Activated CD4-positive, alpha-beta memory T cell treated with anti-CD3 and anti-CD28 coated beads, Interleukin-2, amount 10 ng/mL, durations not matched to agents 7 days and 5 days (primary cell): ENCODE measurements around the gene GNAL. TPM values are rescaled to one million over a fixed set of nuclear protein-coding genes. Genes with fewer than 3 reads are reported as not detected.

Experiments
- CTCF ChIA-PET: fragments of 350-600 bp; sonication (Branson Sonifier 250); formaldehyde crosslinking; loops from one replicate; lab custom pipeline; 2021; ENCODE audit warnings: antibody characterized with exemption, inconsistent platforms; lab: Charles Lee
- POLR2A ChIA-PET: fragments of 350-600 bp; sonication (Branson Sonifier 250); formaldehyde crosslinking; loops from one replicate; lab custom pipeline; 2021; ENCODE audit warnings: antibody characterized with exemption; lab: Charles Lee
- DNase-seq: peaks from one replicate; pipeline ENCODE4 v3.0.0-alpha.2; 2020
- H3K27ac Mint-ChIP-seq: one replicate; pipeline ENCODE4 v1.8.0; 2021; ENCODE audit warnings: mild to moderate bottlenecking, mixed read lengths
- H3K27me3 Mint-ChIP-seq: one replicate; pipeline ENCODE4 v1.8.0; 2021; ENCODE audit warnings: mixed read lengths
- H3K36me3 Mint-ChIP-seq: one replicate; pipeline ENCODE4 v1.8.0; 2021; ENCODE audit warnings: low read depth, mixed read lengths
- H3K4me1 Mint-ChIP-seq: one replicate; pipeline ENCODE4 v1.8.0; 2021; ENCODE audit warnings: mixed read lengths
- H3K4me3 Mint-ChIP-seq: one replicate; pipeline ENCODE4 v1.8.0; 2021; ENCODE audit warnings: mild to moderate bottlenecking, mixed read lengths
- H3K9me3 Mint-ChIP-seq: one replicate; pipeline ENCODE4 v1.8.0; 2021; ENCODE audit warnings: mixed read lengths
- total RNA-seq, 2 experiments: library from RNA; stranded (reverse); gene quantifications; one replicate each; pipeline ENCODE4 v1.2.3, GENCODE V29; 2021

The GNAL gene
- total RNA-seq, 2 experiments from 2014 or later: 0.25 to 0.33 TPM

GRCh38 chr18:11857177-11857887, 168.3 kb downstream of the GNAL start:
- Mint-ChIP-seq H3K27ac (no peak overlapping the region), H3K36me3 (no peaks in the 10 kb centered on the region), H3K9me3 (no peaks in the 10 kb centered on the region)

DNA sequence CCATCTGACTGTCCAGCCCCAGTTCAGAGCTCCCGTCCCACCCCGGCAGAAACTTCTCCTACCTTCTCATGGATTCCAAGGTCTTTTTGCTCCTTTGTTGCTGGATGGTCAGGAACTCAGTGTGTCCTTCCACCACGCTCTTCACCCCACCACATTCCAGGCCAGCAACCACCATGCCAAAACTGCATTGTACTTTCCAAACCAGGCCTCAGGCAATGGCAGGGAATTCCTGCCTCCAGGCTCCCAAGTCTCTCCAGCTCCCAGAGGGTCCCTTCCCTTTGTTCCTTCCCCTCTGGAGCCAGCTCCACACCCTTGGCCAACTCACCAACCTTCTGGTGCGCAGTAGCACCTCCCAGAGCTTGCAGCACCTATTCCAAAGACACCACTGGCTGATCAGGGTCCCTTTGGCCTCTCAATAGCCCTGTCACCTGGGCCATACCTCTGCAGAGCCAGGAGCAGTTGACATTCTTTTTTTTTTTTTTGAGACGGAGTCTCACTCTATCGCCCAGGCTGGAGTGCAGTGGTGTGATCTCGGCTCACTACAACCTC, 170.3 kb downstream of the GNAL start:
- Mint-ChIP-seq H3K27ac (no peak overlapping the region), H3K27me3 (peaks cover under 1% of the 10 kb centered on the region), H3K4me3 (no peak overlapping the region), H3K4me1 (peaks cover 10% of the 10 kb centered on the region), H3K36me3 (no peaks in the 10 kb centered on the region), H3K9me3 (no peaks in the 10 kb centered on the region)
- ChIA-PET POLR2A (no interaction called here), CTCF (no interaction called here)
- DNase-seq: no peak

More at GRCh38 chr18:11857177-11857887, 168.3 kb downstream of the GNAL start:
- POLR2A ChIA-PET: no interaction called here
- H3K4me3 Mint-ChIP-seq: no peak overlapping the region
- H3K4me1 Mint-ChIP-seq: peaks cover 21% of the 10 kb centered on the region
- CTCF ChIA-PET: no interaction called here
- no peaks in the 10 kb centered on the region for H3K27me3 Mint-ChIP-seq
- DNase-seq: no peak

DNA sequence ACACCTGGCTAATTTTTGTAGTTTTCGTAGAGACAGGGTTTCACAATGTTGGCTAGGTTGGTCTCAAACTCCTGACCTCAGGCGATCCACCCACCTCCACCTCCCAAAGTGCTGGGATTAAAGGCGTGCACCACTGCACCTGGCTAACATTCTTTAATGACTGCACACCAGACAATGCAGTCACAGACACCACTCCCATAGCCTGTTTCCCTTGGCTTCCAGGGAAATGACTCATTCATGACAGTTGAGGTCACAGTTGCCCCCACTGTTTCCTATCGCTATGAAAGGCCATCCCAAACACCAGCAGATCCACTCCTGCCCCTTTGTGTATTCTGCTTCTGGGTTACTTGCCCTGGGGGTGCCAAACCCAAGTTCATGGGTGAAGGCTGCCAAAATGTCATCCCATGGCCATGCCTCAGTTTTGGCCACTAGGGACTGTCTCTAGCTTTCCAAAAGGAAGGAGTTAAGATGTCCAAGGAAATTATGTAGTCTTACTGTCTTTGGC, 170.9 kb downstream of the GNAL start:
- CTCF ChIA-PET: no interaction called here
- Mint-ChIP-seq H3K9me3 (no peaks in the 10 kb centered on the region), H3K4me1 (peaks cover 8% of the 10 kb centered on the region), H3K4me3 (no peak overlapping the region), H3K27me3 (peaks cover 5% of the 10 kb centered on the region), H3K27ac (no peak overlapping the region), H3K36me3 (no peaks in the 10 kb centered on the region)
- POLR2A ChIA-PET: interaction anchor here (0.8 to 1.2 kb wide), 2 partner anchors 8 to 10 kb away, joined by 3 to 4 read pairs; no protein-coding TSS in a partner anchor
- DNase-seq: no peak

DNA sequence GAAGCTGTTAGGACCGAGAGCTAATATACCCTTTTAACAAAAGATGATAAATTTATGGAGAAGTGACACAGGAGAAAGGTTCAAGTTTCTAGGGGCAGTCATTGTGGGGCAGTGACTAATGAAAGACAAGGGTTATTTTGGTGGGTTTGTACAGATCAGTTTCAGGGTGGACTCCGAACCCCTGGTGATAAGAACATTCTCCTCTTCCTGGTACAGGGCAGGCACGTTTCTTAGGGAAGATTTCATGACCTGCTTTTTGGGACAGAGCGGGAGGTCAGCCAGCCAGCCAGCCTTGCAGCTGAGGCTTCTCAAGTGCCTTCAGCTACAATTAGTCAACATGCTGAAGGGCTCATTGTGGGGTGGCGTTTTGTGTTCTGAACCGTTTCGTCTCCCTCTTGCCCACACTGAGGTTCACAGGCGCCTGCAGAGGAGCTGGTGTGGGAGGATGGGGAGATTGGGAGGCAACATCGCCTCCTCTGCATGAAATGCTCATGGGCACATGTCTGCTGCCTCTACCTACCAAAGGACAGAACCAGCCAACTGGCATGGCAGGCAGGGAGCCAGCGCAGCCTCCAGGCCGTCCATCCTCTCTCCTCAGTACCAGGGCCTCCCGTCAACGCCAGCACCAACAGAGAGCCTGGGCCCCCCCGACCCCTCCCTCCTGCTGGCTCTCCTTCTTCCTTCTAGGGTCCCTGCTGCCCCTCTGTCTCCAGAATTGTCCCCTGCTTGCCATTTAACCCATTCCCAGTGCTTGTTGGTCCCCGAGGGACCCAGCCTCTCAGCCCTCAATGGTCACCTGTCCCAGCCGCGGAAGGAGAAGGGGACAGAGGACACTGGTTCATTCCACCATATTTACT, 171.8 kb downstream of the GNAL start:
- Mint-ChIP-seq H3K4me1 (peaks cover 8% of the 10 kb centered on the region), H3K9me3 (no peaks in the 10 kb centered on the region), H3K27me3 (peaks cover 8% of the 10 kb centered on the region), H3K36me3 (no peaks in the 10 kb centered on the region), H3K4me3 (no peak overlapping the region), H3K27ac (no peak overlapping the region)
- no peak for DNase-seq
- ChIA-PET POLR2A (interaction anchor here (0.8 to 1.2 kb wide), 2 partner anchors 9 to 10 kb away, joined by 3 to 4 read pairs; no protein-coding TSS in a partner anchor), CTCF (interaction anchor here (0.6 kb wide), 1 partner anchor 1203 kb away, joined by 3 read pairs; no protein-coding TSS in a partner anchor)

DNA sequence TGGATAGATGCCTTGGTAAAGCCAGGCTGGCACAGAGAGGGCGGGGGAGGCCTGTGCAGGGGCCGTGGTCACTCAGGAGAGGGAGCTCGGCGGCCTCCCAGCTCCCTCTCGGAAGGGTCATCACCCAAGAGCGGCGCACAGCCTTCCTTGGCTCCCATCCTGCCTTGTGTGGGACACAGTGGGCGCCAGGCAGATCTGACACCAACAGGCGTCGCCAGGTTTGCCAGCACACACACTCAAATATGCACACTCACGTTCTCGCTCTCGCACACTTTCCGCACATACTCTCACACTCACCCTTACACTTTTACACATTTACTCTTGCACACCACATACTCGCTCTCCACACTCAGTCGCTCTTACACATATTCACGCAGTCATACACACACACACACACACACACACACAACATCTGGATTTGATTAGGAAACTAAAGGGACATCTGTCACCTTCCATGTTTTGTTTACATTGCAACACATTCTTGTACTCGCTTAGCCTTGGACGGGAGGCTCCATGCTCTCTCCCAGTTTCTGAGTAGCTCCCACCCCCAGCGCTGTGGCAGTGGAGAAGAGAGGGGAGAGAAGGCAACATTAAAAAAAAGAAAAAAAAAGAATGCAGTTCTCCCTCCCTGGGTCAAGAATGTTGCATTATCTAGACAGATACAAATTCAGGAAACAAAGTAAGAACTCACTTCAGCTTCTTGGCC, 172.7 kb downstream of the GNAL start:
- DNase-seq: no peak
- no peak overlapping the region for H3K4me3 Mint-ChIP-seq
- H3K9me3 Mint-ChIP-seq: no peaks in the 10 kb centered on the region
- H3K36me3 Mint-ChIP-seq: no peaks in the 10 kb centered on the region
- no peak overlapping the region for H3K27ac Mint-ChIP-seq
- H3K27me3 Mint-ChIP-seq: peaks cover 10% of the 10 kb centered on the region
- peaks cover 8% of the 10 kb centered on the region for H3K4me1 Mint-ChIP-seq
- ChIA-PET CTCF (no interaction called here), POLR2A (interaction anchor here (0.7 kb wide), 1 partner anchor 10 kb away, joined by 3 read pairs; no protein-coding TSS in a partner anchor)

- Mint-ChIP-seq H3K4me3 (no peak overlapping the region), H3K9me3 (no peaks in the 10 kb centered on the region), H3K27ac (no peak overlapping the region), H3K27me3 (peaks cover 13% of the 10 kb centered on the region), H3K36me3 (no peaks in the 10 kb centered on the region), H3K4me1 (peaks cover 8% of the 10 kb centered on the region)
- no peak for DNase-seq
- ChIA-PET CTCF (no interaction called here), POLR2A (interaction anchor here (0.7 kb wide), 1 partner anchor 11 kb away, joined by 3 read pairs; no protein-coding TSS in a partner anchor)
Measured at GRCh38 chr18:11862468-11863137, 173.5 kb downstream of the GNAL start.

GRCh38 chr18:11864471-11864870, 175.4 kb downstream of the GNAL start:
- DNase-seq: no peak
- Mint-ChIP-seq H3K4me1 (peaks cover 7% of the 10 kb centered on the region), H3K9me3 (no peaks in the 10 kb centered on the region), H3K27ac (no peak overlapping the region), H3K27me3 (peaks cover 13% of the 10 kb centered on the region), H3K36me3 (no peaks in the 10 kb centered on the region), H3K4me3 (no peak overlapping the region)
- CTCF ChIA-PET: interaction anchor here (1.2 kb wide), 1 partner anchor 130 kb away, joined by 3 read pairs; no protein-coding TSS in a partner anchor
- POLR2A ChIA-PET: interaction anchor here (1.3 kb wide), 1 partner anchor 14 kb away, joined by 3 read pairs; no protein-coding TSS in a partner anchor

GRCh38 chr18:11865071-11865470, 176.0 kb downstream of the GNAL start:
- Mint-ChIP-seq H3K36me3 (no peaks in the 10 kb centered on the region), H3K27me3 (peaks cover 13% of the 10 kb centered on the region), H3K27ac (no peak overlapping the region), H3K4me3 (no peak overlapping the region), H3K4me1 (peaks cover 4% of the 10 kb centered on the region), H3K9me3 (no peaks in the 10 kb centered on the region)
- ChIA-PET CTCF (interaction anchor here (1.2 kb wide), 1 partner anchor 129 kb away, joined by 3 read pairs; no protein-coding TSS in a partner anchor), POLR2A (interaction anchor here (1.3 kb wide), 1 partner anchor 15 kb away, joined by 3 read pairs; no protein-coding TSS in a partner anchor)
- no peak for DNase-seq

DNA sequence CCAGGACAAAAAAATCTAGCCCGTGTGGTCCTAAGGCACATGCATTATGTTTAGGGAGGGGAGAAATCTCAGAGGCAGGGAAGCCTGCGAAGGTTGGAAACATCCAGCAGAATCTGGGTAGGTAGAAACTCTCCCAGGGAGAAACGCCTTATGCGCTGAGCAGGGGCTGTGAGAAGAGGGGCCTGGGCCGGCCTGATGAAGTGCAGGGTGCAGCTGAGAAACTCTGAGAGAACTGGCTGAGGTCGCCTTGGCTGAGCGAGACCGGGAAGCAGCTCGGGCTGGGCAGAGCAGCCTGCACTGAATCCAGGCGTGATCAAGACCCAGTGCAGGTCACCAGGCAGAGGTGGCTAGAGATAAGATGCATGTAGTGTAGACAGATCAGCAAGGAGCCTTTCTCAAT, 177.3 kb downstream of the GNAL start:
- POLR2A ChIA-PET: no interaction called here
- no peaks in the 10 kb centered on the region for H3K36me3 Mint-ChIP-seq
- no peak overlapping the region for H3K4me3 Mint-ChIP-seq
- no peak overlapping the region for H3K27ac Mint-ChIP-seq
- peaks cover 17% of the 10 kb centered on the region for H3K27me3 Mint-ChIP-seq
- H3K4me1 Mint-ChIP-seq: peaks cover 3% of the 10 kb centered on the region
- CTCF ChIA-PET: interaction anchor here (0.5 to 0.8 kb wide), 2 partner anchors 130 to 673 kb away, joined by 3 to 4 read pairs; no protein-coding TSS in a partner anchor
- DNase-seq: no peak
- no peaks in the 10 kb centered on the region for H3K9me3 Mint-ChIP-seq

- no peaks in the 10 kb centered on the region for H3K36me3 Mint-ChIP-seq
- ChIA-PET CTCF (interaction anchor here (0.8 kb wide), 1 partner anchor 129 kb away, joined by 3 read pairs; no protein-coding TSS in a partner anchor), POLR2A (no interaction called here)
- peaks cover 4% of the 10 kb centered on the region for H3K4me1 Mint-ChIP-seq
- DNase-seq: no peak
- no peaks in the 10 kb centered on the region for H3K9me3 Mint-ChIP-seq
- H3K27me3 Mint-ChIP-seq: peaks cover 22% of the 10 kb centered on the region
- no peak overlapping the region for H3K27ac Mint-ChIP-seq
- no peak overlapping the region for H3K4me3 Mint-ChIP-seq
Measured at GRCh38 chr18:11866764-11867163, 177.7 kb downstream of the GNAL start.

DNA sequence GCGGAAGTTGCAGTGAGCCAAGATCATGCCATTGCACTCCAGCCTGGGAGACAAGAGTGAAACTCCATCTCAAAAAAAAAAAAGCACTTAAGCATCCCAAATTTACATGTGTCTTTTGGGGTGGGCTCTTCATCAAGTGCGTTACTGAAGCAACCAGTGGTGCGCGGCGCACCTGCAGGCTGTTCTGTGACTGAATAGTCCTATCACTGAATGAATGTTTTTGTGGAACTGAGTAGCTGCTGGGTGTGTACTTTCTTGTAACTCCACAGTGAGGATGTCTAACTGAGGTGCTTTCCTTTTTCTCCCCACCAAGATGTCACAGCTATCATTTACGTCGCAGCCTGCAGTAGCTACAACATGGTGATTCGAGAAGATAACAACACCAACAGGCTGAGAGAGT, 179.2 kb downstream of the GNAL start:
- no peak overlapping the region for H3K4me3 Mint-ChIP-seq
- H3K4me1 Mint-ChIP-seq: peaks cover 3% of the 10 kb centered on the region
- DNase-seq: no peak
- peaks cover 27% of the 10 kb centered on the region for H3K27me3 Mint-ChIP-seq
- H3K36me3 Mint-ChIP-seq: no peaks in the 10 kb centered on the region
- no peak overlapping the region for H3K27ac Mint-ChIP-seq
- ChIA-PET POLR2A (no interaction called here), CTCF (interaction anchor here (1.0 kb wide), 1 partner anchor 135 kb away, joined by 5 read pairs; no protein-coding TSS in a partner anchor)
- H3K9me3 Mint-ChIP-seq: no peaks in the 10 kb centered on the region
